Lower leg skin (tissue), 4 donors: ENCODE data around the gene CD9. TPM values are rescaled to one million over a fixed set of nuclear protein-coding genes. Genes with fewer than 3 reads are reported as not detected.

Source experiments
- DNase-seq, 2 donors: peaks; one replicate each; pipeline ENCODE4 v3.0.0-alpha.2; 2019; ENCODE audit warnings: low spot score in 2 of 2
- H3K4me3 ChIP-seq: fragments of 200-600 bp; sonication (generic); 2 replicates; pipeline ENCODE4 v1.5.1; 2017; ENCODE audit warnings: mild to moderate bottlenecking, low read depth; ENCODE audit not compliant: poor library complexity, severe bottlenecking
- CTCF ChIP-seq, 3 donors: fragments of 450-650 bp; IDR thresholded peaks; one replicate each; pipeline ENCODE4 v1.5.1; 2016; ENCODE audit warnings: antibody characterized with exemption in 3 of 3, mild to moderate bottlenecking in 3 of 3, moderate library complexity in 2 of 3
- POLR2A ChIP-seq, 2 donors: fragments of 450-650 bp; IDR thresholded peaks; one replicate each; pipeline ENCODE4 v1.6.1; 2016 to 2017; ENCODE audit warnings: antibody characterized with exemption in 2 of 2, mild to moderate bottlenecking in 1 of 2, moderate library complexity in 1 of 2
- WGBS, 2 donors: methylation state at CpG; one replicate each; pipeline ENCODE4 v1.1.5; 2018; 5-methylcytosine and 5-hydroxymethylcytosine counted together
- intact Hi-C: fragments of 100-400 bp; cut with DNase I; formaldehyde crosslinking; loops from one replicate; pipeline ENCODE4 v1.15.0; 2023; ENCODE audit warnings: low total_unique reads
- total RNA-seq, 4 donors: library from RNA; depleted of rRNA; stranded (reverse); fragments of >200 nt; gene quantifications; one replicate each; pipeline ENCODE4 v1.1.0, GENCODE V29; 2016

The CD9 gene
- total RNA-seq, 4 donors from 2014 or later = 378 to 494 (median 412) TPM

GRCh38 chr12:6277982-6278438, 77.8 kb downstream of the CD9 start:
- intact Hi-C loops = no loop called here
- H3K4me3 ChIP-seq = peak overlapping the region; percentile 23
- TF ChIP-seq POLR2A (IDR thresholded peaks at IDR 0.05) = no peak
- no peak for TF ChIP-seq CTCF (IDR thresholded peaks at IDR 0.05)
- 21 to 24% methylated on average over 15 of the region's 15 CpGs for WGBS, 2 donors
- DNase-seq = peak in 1 of 2 donors; percentile 66

DNA sequence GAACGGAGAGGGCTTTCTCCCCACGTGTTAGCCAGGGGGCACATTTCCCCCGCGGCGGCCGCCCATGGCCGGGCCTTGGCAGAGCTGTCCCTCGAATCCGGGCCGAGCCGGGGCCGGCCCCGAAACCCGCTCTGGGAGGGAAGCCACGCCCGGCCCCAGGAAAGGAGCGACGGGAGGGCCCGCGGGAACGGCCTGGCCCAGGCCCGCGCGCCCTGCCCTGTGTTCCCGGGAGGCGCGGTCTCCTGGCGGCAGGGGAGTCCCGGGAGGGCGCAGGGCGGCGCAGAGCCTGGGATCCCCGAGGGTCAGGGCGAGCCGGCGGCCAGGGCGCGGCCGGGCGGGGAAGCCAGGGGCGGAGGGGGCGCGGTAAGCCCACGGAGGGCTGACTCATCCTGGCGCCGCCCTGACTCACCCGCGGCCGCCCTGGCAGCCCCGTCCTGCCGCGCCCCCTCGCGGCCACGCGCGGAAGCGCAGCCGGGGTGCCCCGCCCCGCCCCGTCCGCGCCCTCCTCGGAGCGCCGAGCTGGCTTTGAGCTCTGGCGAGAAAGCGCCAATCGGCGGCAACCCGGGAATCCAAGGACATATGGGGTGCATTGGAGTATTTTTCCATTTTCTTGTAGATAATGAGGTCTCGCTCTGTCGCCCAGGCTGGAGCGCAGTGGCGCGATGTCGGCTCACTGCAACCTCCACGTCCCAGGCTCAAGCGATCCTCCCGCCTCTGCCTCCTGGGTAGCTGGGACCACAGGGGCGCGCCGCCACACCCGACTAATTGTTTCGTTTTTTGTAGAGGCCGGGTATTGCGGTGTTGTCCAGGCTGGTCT, 78.4 kb downstream of the CD9 start:
- intact Hi-C loops = no loop called here
- TF ChIP-seq CTCF (IDR thresholded peaks at IDR 0.05) (no peak), POLR2A (IDR thresholded peaks at IDR 0.05) (no peak)
- DNase-seq = peak; percentile 82 to 97
- H3K4me3 ChIP-seq = peak overlapping the region; percentile 23
- 9 to 19% methylated on average over 29 to 62 of the region's 88 CpGs for WGBS, 2 donors

GRCh38 chr12:6279256-6279628, 79.0 kb downstream of the CD9 start:
- TF ChIP-seq CTCF (IDR thresholded peaks at IDR 0.05) = no peak
- no peak for TF ChIP-seq POLR2A (IDR thresholded peaks at IDR 0.05)
- intact Hi-C loops = no loop called here
- 82 to 88% methylated on average over 12 of the region's 12 CpGs for WGBS, 2 donors
- H3K4me3 ChIP-seq = no peak overlapping the region
- DNase-seq = peak in 1 of 2 donors; percentile 90

- DNase-seq = peak in 1 of 2 donors; percentile 83
- WGBS, 2 donors = 69 to 71% methylated on average over 8 of the region's 8 CpGs
- intact Hi-C loops = loop anchor here (5.0 to 10.0 kb wide), 3 partner anchors 217 to 812 kb away; no protein-coding TSS in a partner anchor
- H3K4me3 ChIP-seq = no peak overlapping the region
- TF ChIP-seq POLR2A (IDR thresholded peaks at IDR 0.05) (no peak), CTCF (IDR thresholded peaks at IDR 0.05) (no peak)
Observed at GRCh38 chr12:6279631-6280030, 79.4 kb downstream of the CD9 start.

DNA sequence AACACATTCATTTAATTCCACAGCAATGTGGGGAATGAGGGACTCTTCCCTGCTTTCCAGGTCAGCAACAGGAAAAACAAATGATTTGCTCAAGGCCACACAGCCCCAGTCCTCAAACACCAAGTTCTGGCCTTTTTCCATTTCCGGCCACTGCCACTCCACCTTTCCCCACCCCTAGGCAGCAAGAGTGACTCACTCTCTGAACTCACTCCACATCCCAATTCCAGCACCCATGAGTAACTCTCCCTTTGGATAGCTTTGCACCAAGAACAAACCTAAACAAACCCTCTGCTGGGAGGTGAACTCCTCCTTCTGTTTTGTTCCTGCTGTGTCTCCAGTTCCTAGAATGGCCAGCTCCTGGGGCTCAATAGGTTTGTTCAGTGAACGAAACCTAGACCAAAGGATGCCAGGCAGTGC, 79.9 kb downstream of the CD9 start:
- DNase-seq = peak; percentile 70 to 94
- intact Hi-C loops = loop anchor here (5.0 to 10.0 kb wide), 3 partner anchors 218 to 813 kb away; no protein-coding TSS in a partner anchor
- H3K4me3 ChIP-seq = no peak overlapping the region
- TF ChIP-seq POLR2A (IDR thresholded peaks at IDR 0.05) = no peak
- TF ChIP-seq CTCF (IDR thresholded peaks at IDR 0.05) = no peak
- 32 to 39% methylated on average over 2 of the region's 2 CpGs for WGBS, 2 donors
